PC-9 (cell line): ENCODE data around the gene ABCA7.

Source experiments
- CTCF ChIP-seq: fragments of 200-600 bp; sonication (generic); conservative IDR thresholded peaks from 2 replicates; pipeline ENCODE4 v1.6.1; 2017; ENCODE audit warnings: mixed run types, antibody characterized with exemption, mild to moderate bottlenecking, moderate library complexity
- EZH2 ChIP-seq: fragments of 200-600 bp; sonication (generic); IDR thresholded peaks from 2 replicates; pipeline ENCODE4 v1.8.0; 2017; ENCODE audit warnings: antibody characterized with exemption, low read depth

GRCh38 chr19:1084024-1084868, 44.3 kb downstream of the ABCA7 start:
- TF ChIP-seq CTCF = no peak
- no peak for TF ChIP-seq EZH2
